ENCODE results near the gene CCDC183. TPM values are rescaled to one million over a fixed set of nuclear protein-coding genes. Genes with fewer than 3 reads are reported as not detected.

CCDC183 gene
- total and polyA plus RNA-seq, 2 of the 4 experiments (the other 2 are of a cell fraction): under 0.01 to 0.29 TPM

GRCh38 chr9:136761545-136761981 lies 34.6 kb upstream of the CCDC183 start:
- Histone ChIP-seq H2BK20ac (ENCODE audit: low read depth, low read length) (no peak overlapping the region), H3K23ac (ENCODE audit: low read depth, low read length) (no peak overlapping the region), H2BK15ac (ENCODE audit: low read depth, low read length) (no peak overlapping the region), H3K56ac (ENCODE audit: extremely low read depth, insufficient read depth, low read length) (no peak overlapping the region), H4K5ac (ENCODE audit: low read depth, low read length) (no peak overlapping the region), H2AK9ac (replicated peaks; ENCODE audit: low read depth, low read length, poor library complexity) (no peak overlapping the region), H3K4me3 (ENCODE audit: insufficient read depth, low read depth, low read length) (no peak overlapping the region), H3K27me3 (ENCODE audit: control insufficient read depth, insufficient read depth, low read length) (peaks cover 1% of the 10 kb centered on the region; the same call in 1 of the 2 replicates), H4K91ac (ENCODE audit: insufficient read depth, low read depth, low read length) (no peak overlapping the region), H3K36me3 (ENCODE audit: control insufficient read depth, insufficient read depth, low read length) (no peaks in the 10 kb centered on the region), H2BK5ac (ENCODE audit: low read depth, low read length, poor library complexity, severe bottlenecking) (no peak overlapping the region), H3K4me2 (ENCODE audit: low read depth, low read length) (no peak overlapping the region), H3K27ac (ENCODE audit: insufficient read depth, low read length) (no peak overlapping the region), H3K14ac (replicated peaks; ENCODE audit: low read depth, low read length) (no peak overlapping the region), H3K4me1 (ENCODE audit: control insufficient read depth, insufficient read depth, low read length) (no peaks in the 10 kb centered on the region), H2AFZ (replicated peaks; ENCODE audit: low read length, poor library complexity) (no peak overlapping the region), H3K9ac (ENCODE audit: low read depth, low read length) (no peak overlapping the region), H2BK120ac (ENCODE audit: low read depth, low read length) (no peak overlapping the region), H2AK5ac (ENCODE audit: low read depth, low read length) (no peak overlapping the region), H4K20me1 (ENCODE audit: insufficient read depth, low read length) (no peaks in the 10 kb centered on the region), H3K79me1 (ENCODE audit: low read depth in 1 of 2, low read length in 2 of 2) (no peaks in the 10 kb centered on the region), H3K18ac (ENCODE audit: low read depth, low read length) (no peak overlapping the region), H3K9me3 (ENCODE audit: control insufficient read depth, insufficient read depth, low read length) (peaks cover under 1% of the 10 kb centered on the region; the same call in 1 of the 2 replicates), H3K4ac (ENCODE audit: low read depth, low read length) (no peak overlapping the region), H4K8ac (ENCODE audit: low read depth in 2 of 2, low read length in 2 of 2) (no peak overlapping the region), H3K9me1 (ENCODE audit: insufficient read depth, low read length) (no peaks in the 10 kb centered on the region)
- no TSS peak for BruUV-seq (replicated peaks)
- DNase-seq (no peak), ATAC-seq (ENCODE audit: low read depth) (no peak)
- ChIA-PET POLR2A (ENCODE audit: unreplicated experiment) (interaction anchor here (0.5 kb wide), 1 partner anchor 33 kb away, joined by 3 read pairs; no protein-coding TSS in a partner anchor), CTCF (interaction anchor here (0.6 to 1.7 kb wide), 3 partner anchors 15 to 238 kb away, joined by 3 to 7 read pairs (median 3); no protein-coding TSS in a partner anchor)
- dilution Hi-C loops (cut with HindIII; ENCODE audit: low sequenced_read_pairs, unreplicated experiment): no loop called here
- WGBS, 2 experiments (ENCODE audit: extremely low coverage in 2 of 2, insufficient read length in 1 of 2): 78% methylated on average over 4 of the region's 13 CpGs; no CpG with 5 or more reads in 1 of the 2 experiments
- intact Hi-C loops (cut with micrococcal nuclease): no loop called here
- in situ Hi-C loops (cut with MboI; ENCODE audit: low sequenced_read_pairs): no loop called here
- no peak for TF ChIP-seq FOS (IDR thresholded peaks at IDR 0.05; ENCODE audit: low read depth, low read length)
- no peak for TF ChIP-seq SMC3 (IDR thresholded peaks at IDR 0.05; ENCODE audit: low read depth, low read length)
- no peak for TF ChIP-seq CHD1 (IDR thresholded peaks at IDR 0.05; ENCODE audit: low read depth, low read length)
- no peak for TF ChIP-seq POLR2A (IDR thresholded peaks at IDR 0.05; ENCODE audit: low read depth, low read length)
- no peak for TF ChIP-seq MAFK (IDR thresholded peaks at IDR 0.05; ENCODE audit: low read depth, low read length)
- TF ChIP-seq RAD21 (IDR thresholded peaks at IDR 0.05; ENCODE audit: low read length): no peak
- TF ChIP-seq ELK1 (IDR thresholded peaks at IDR 0.05; ENCODE audit: borderline replicate concordance, low read depth, low read length): no peak
- TF ChIP-seq BHLHE40 (IDR thresholded peaks at IDR 0.05; ENCODE audit: low read depth, low read length): no peak
- no peak for TF ChIP-seq RFX5 (IDR thresholded peaks at IDR 0.05; ENCODE audit: low read depth, low read length)
- no peak for TF ChIP-seq MXI1 (IDR thresholded peaks at IDR 0.05; ENCODE audit: borderline replicate concordance, low read depth, low read length)
- TF ChIP-seq, protein P1, sequence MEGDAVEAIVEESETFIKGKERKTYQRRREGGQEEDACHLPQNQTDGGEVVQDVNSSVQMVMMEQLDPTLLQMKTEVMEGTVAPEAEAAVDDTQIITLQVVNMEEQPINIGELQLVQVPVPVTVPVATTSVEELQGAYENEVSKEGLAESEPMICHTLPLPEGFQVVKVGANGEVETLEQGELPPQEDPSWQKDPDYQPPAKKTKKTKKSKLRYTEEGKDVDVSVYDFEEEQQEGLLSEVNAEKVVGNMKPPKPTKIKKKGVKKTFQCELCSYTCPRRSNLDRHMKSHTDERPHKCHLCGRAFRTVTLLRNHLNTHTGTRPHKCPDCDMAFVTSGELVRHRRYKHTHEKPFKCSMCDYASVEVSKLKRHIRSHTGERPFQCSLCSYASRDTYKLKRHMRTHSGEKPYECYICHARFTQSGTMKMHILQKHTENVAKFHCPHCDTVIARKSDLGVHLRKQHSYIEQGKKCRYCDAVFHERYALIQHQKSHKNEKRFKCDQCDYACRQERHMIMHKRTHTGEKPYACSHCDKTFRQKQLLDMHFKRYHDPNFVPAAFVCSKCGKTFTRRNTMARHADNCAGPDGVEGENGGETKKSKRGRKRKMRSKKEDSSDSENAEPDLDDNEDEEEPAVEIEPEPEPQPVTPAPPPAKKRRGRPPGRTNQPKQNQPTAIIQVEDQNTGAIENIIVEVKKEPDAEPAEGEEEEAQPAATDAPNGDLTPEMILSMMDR (conservative IDR thresholded peaks at IDR 0.05; ENCODE audit: low read depth, low read length): no peak
- TF ChIP-seq CEBPB (IDR thresholded peaks at IDR 0.05; ENCODE audit: low read depth, low read length): no peak
- TF ChIP-seq MAZ (IDR thresholded peaks at IDR 0.05; ENCODE audit: borderline replicate concordance, low read depth, low read length): no peak
